ENCODE results near the gene IFIT3. TPM values are rescaled to one million over a fixed set of nuclear protein-coding genes. Genes with fewer than 3 reads are reported as not detected.

IFIT3 gene
- total RNA-seq, 2 experiments from 2014 or later: 14.7 to 15.2 TPM

- ChIA-PET CTCF (no interaction called here), POLR2A (no interaction called here)
- peaks cover 1% of the 10 kb centered on the region for H3K9me3 Mint-ChIP-seq
- no peaks in the 10 kb centered on the region for H3K27me3 Mint-ChIP-seq
- intact Hi-C loops (cut with micrococcal nuclease): no loop called here
- H3K4me1 Mint-ChIP-seq (ENCODE audit: low read depth): peaks cover 8% of the 10 kb centered on the region
- no peak overlapping the region for H3K27ac Mint-ChIP-seq
- H3K4me3 Mint-ChIP-seq: no peak overlapping the region
- no peak for DNase-seq
- no peaks in the 10 kb centered on the region for H3K36me3 Mint-ChIP-seq
These were observed 44.2 kb downstream of the IFIT3 start for GRCh38 chr10:89371987-89372386.

DNA sequence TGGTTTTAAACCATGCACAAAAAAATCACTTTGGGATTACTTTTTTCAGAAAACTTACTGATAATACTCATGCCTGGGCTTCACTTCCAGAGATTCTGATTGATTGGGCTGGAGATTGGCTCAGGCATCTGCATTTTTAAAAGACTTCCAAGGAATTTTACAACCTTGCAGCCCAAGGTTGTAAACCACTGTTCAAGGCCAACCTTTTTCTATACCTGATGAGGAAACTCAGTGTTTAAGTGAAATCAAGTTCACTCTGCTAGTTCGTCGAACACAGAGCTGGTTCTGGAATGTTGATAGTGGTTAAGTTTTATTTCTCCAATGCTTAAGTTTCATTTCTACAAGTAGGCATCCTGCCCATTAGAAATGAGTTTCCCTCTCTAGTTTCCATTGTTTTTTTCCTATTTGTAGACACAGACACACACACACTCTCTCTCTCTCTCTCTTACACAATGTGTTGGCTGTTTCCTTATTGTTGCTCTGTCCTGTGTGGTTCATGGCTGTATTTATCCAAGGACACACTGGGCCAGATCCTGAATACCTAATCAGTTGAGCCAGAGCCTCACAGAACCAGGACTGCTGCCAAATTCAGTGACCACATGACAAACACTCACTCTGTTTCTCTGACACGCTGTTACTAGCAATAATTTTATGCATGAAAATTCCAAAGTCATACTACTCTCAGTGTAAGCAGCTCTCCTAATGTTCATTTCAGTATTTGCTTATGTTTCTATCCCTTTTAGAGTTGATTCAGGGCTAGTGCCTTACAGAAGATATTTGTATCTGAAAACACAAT lies 46.3 kb downstream of the IFIT3 start:
- intact Hi-C loops (cut with micrococcal nuclease): no loop called here
- Mint-ChIP-seq H3K36me3 (no peaks in the 10 kb centered on the region), H3K9me3 (no peaks in the 10 kb centered on the region), H3K4me1 (ENCODE audit: low read depth) (no peaks in the 10 kb centered on the region), H3K4me3 (no peak overlapping the region), H3K27ac (no peak overlapping the region), H3K27me3 (no peaks in the 10 kb centered on the region)
- ChIA-PET POLR2A (no interaction called here), CTCF (no interaction called here)
- DNase-seq: no peak

GRCh38 chr10:89374713-89375141 lies 46.9 kb downstream of the IFIT3 start:
- Mint-ChIP-seq H3K4me3 (no peak overlapping the region), H3K36me3 (no peaks in the 10 kb centered on the region), H3K27me3 (no peaks in the 10 kb centered on the region), H3K27ac (no peak overlapping the region), H3K9me3 (no peaks in the 10 kb centered on the region), H3K4me1 (ENCODE audit: low read depth) (no peaks in the 10 kb centered on the region)
- ChIA-PET POLR2A (no interaction called here), CTCF (no interaction called here)
- DNase-seq: no peak
- intact Hi-C loops (cut with micrococcal nuclease): no loop called here

DNA sequence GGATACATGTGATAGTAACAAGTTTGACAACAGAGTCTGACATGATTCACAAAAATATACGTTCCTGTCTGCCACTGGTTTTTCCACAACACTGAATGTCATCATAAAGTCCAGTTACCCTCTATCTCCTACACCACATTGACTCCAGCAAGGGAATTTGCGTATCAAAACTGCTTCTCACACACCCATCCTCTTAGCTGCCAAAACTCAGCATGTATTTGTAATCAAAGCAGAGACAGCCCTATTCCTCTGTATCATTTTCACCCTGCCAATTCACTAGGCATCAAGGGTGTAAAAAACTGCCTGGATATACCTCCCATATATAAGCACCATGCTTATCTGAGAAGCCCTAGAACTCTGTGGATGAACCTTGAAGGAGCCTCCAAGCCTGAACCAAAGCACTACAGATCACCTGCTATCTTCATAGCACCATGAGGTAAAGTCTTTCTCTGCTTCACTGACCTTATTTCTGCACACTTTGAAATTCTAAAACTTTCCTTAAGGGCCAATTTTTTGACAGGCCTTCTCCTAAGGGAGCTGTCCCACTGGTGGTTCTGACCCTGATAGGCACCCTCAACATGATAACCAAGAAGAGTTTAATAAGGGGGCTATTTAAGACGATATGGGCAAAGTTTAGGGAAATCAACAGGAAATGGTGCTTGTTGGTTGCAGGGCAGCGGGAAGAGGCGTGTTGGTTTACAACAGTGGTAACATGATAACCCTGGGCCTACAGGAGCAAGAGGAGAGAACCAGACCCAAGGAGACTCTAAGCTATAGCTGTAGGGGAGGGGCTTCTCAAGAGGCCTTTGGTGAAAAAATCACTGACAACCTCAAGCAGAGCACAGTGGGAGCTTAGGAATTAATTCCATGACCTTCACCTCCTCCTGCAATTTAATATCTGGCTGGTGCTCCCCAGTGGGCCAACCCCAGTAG lies 50.2 kb downstream of the IFIT3 start, which contains the start of gene IFIT1B:
TSS of gene IFIT1B (plus strand) at position 352 of the 933 bp plus-strand sequence. CDS start at position 432, 80 bp downstream.
- Mint-ChIP-seq H3K27me3 (no peaks in the 10 kb centered on the region), H3K36me3 (no peaks in the 10 kb centered on the region), H3K9me3 (no peaks in the 10 kb centered on the region), H3K4me1 (ENCODE audit: low read depth) (peaks cover 2% of the 10 kb centered on the region), H3K27ac (no peak within 1 kb of the TSS), H3K4me3 (no peak within 1 kb of the TSS)
- POLR2A ChIA-PET: interaction anchor here (1.1 kb wide), 1 partner anchor 21 kb away, joined by 5 read pairs; no protein-coding TSS in a partner anchor
- DNase-seq: no peak
- intact Hi-C loops (cut with micrococcal nuclease): no loop called here
- CTCF ChIA-PET: interaction anchor here (0.9 kb wide), 1 partner anchor 9 kb away, joined by 3 read pairs; no protein-coding TSS in a partner anchor

DNA sequence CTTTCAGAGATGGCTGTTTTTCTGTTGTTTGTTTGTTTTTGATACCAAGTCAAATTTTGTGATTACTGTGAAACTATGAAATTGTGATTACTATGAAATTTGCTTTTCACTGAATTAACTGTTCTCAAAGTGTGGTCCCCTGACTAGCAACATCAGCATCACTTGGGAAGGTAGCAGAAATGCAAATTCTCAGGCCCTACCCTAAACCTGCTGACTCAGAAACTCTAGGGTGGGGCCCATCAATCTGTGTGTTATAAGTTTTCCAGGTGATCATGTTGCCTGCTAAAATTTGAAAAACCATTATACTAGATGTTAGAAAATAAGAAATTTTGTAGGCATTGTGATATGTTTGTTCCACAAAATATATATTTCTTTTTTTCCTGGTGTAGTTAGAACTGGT lies 51.3 kb downstream of the IFIT3 start:
- DNase-seq: no peak
- H3K4me1 Mint-ChIP-seq (ENCODE audit: low read depth): peaks cover 2% of the 10 kb centered on the region
- ChIA-PET POLR2A (interaction anchor here (1.1 kb wide), 1 partner anchor 23 kb away, joined by 5 read pairs; no protein-coding TSS in a partner anchor), CTCF (interaction anchor here (0.9 kb wide), 1 partner anchor 10 kb away, joined by 3 read pairs; no protein-coding TSS in a partner anchor)
- intact Hi-C loops (cut with micrococcal nuclease): no loop called here
- no peak overlapping the region for H3K4me3 Mint-ChIP-seq
- no peak overlapping the region for H3K27ac Mint-ChIP-seq
- no peaks in the 10 kb centered on the region for H3K9me3 Mint-ChIP-seq
- H3K27me3 Mint-ChIP-seq: no peaks in the 10 kb centered on the region
- H3K36me3 Mint-ChIP-seq: no peaks in the 10 kb centered on the region

DNA sequence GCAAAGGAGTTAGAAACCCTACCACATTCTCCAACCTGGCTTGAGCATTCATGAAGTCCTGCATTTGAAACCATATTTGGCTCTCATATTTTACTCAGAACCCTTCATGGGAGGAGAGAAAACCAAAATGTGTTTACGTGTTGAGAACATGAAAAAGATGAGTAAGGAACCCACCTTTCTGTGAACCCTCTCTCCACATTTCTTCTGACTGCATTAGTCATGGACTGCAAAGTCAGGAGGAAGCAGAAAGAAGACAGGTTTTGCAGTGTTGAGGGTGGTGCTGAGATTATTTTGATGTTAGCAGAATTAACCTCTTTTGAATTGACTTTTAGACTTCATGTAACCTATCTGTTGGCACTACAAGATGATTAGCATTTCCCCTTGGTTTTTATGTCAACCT lies 55.0 kb downstream of the IFIT3 start:
- intact Hi-C loops (cut with micrococcal nuclease): no loop called here
- peaks cover 1% of the 10 kb centered on the region for H3K27me3 Mint-ChIP-seq
- H3K4me1 Mint-ChIP-seq (ENCODE audit: low read depth): peaks cover 2% of the 10 kb centered on the region
- no peaks in the 10 kb centered on the region for H3K36me3 Mint-ChIP-seq
- ChIA-PET POLR2A (no interaction called here), CTCF (no interaction called here)
- H3K27ac Mint-ChIP-seq: no peak overlapping the region
- H3K9me3 Mint-ChIP-seq: no peaks in the 10 kb centered on the region
- no peak for DNase-seq
- H3K4me3 Mint-ChIP-seq: no peak overlapping the region

- Mint-ChIP-seq H3K4me1 (ENCODE audit: low read depth) (peaks cover 2% of the 10 kb centered on the region), H3K27ac (no peak overlapping the region), H3K27me3 (peaks cover 1% of the 10 kb centered on the region), H3K9me3 (no peaks in the 10 kb centered on the region), H3K4me3 (no peak overlapping the region), H3K36me3 (no peaks in the 10 kb centered on the region)
- CTCF ChIA-PET: no interaction called here
- POLR2A ChIA-PET: no interaction called here
- DNase-seq: no peak
- intact Hi-C loops (cut with micrococcal nuclease): no loop called here
These were observed 56.9 kb downstream of the IFIT3 start for GRCh38 chr10:89384474-89385340.

- Mint-ChIP-seq H3K4me1 (ENCODE audit: low read depth) (peaks cover 15% of the 10 kb centered on the region), H3K27ac (no peak overlapping the region), H3K36me3 (no peaks in the 10 kb centered on the region), H3K27me3 (peaks cover 1% of the 10 kb centered on the region), H3K9me3 (no peaks in the 10 kb centered on the region), H3K4me3 (no peak overlapping the region)
- POLR2A ChIA-PET: no interaction called here
- DNase-seq: no peak
- intact Hi-C loops (cut with micrococcal nuclease): no loop called here
- CTCF ChIA-PET: interaction anchor here (0.7 to 1.0 kb wide), 2 partner anchors 21 to 171 kb away, joined by 3 read pairs; no protein-coding TSS in a partner anchor
These were observed 61.0 kb downstream of the IFIT3 start for GRCh38 chr10:89388806-89389205.

- ChIA-PET POLR2A (no interaction called here), CTCF (interaction anchor here (0.7 to 1.0 kb wide), 3 partner anchors 21 to 172 kb away, joined by 3 read pairs; no protein-coding TSS in a partner anchor)
- no peak overlapping the region for H3K27ac Mint-ChIP-seq
- peaks cover 20% of the 10 kb centered on the region for H3K4me1 Mint-ChIP-seq (ENCODE audit: low read depth)
- H3K36me3 Mint-ChIP-seq: no peaks in the 10 kb centered on the region
- DNase-seq: no peak
- peaks cover 1% of the 10 kb centered on the region for H3K27me3 Mint-ChIP-seq
- H3K9me3 Mint-ChIP-seq: no peaks in the 10 kb centered on the region
- intact Hi-C loops (cut with micrococcal nuclease): no loop called here
- H3K4me3 Mint-ChIP-seq: no peak overlapping the region
These were observed 61.5 kb downstream of the IFIT3 start for GRCh38 chr10:89389254-89389653.

Measured in activated CD4-positive, alpha-beta memory T cell treated with anti-CD3 and anti-CD28 coated beads for 36 hours (primary cell).